Karpas-422 (cell line): ENCODE data around the gene CACNA2D3. TPM values are rescaled to one million over a fixed set of nuclear protein-coding genes. Genes with fewer than 3 reads are reported as not detected.

Source experiments
- DNase-seq: peaks from one replicate; pipeline ENCODE4 v3.0.0-alpha.2; 2015
- H2AFZ ChIP-seq: fragments of 200-600 bp; sonication (generic); 2 replicates; pipeline ENCODE4 v1.6.1; 2014; ENCODE audit warnings: antibody characterized with exemption, low read length, mixed read lengths
- H3K27ac ChIP-seq: fragments of 200-600 bp; sonication (generic); 2 replicates; pipeline ENCODE4 v1.5.1; 2014; ENCODE audit warnings: mild to moderate bottlenecking, low read length, moderate library complexity
- H3K27me3 ChIP-seq: fragments of 200-600 bp; sonication (generic); 2 replicates; pipeline ENCODE4 v1.6.1; 2014; ENCODE audit warnings: low read length, mixed read lengths
- H3K36me3 ChIP-seq: fragments of 200-600 bp; sonication (generic); 2 replicates; pipeline ENCODE4 v1.6.1; 2014; ENCODE audit warnings: low read length, mixed read lengths; ENCODE audit not compliant: insufficient read depth
- H3K4me1 ChIP-seq: fragments of 200-600 bp; sonication (generic); 2 replicates; pipeline ENCODE4 v1.6.1; 2014; ENCODE audit warnings: mild to moderate bottlenecking, low read length, mixed read lengths
- H3K4me2 ChIP-seq: fragments of 200-600 bp; sonication (generic); 2 replicates; pipeline ENCODE4 v1.6.1; 2014; ENCODE audit warnings: low read length, low read depth, mild to moderate bottlenecking; ENCODE audit not compliant: poor library complexity, severe bottlenecking
- H3K4me3 ChIP-seq: fragments of 200-600 bp; sonication (generic); 2 replicates; pipeline ENCODE4 v1.5.1; 2014; ENCODE audit warnings: mild to moderate bottlenecking, antibody characterized with exemption, low read length, mixed read lengths
- H3K79me2 ChIP-seq: fragments of 200-600 bp; sonication (generic); 2 replicates; pipeline ENCODE4 v1.6.1; 2014; ENCODE audit warnings: mild to moderate bottlenecking, low read length, mixed read lengths
- H3K9ac ChIP-seq: fragments of 200-600 bp; sonication (generic); 2 replicates; pipeline ENCODE4 v1.6.0; 2014; ENCODE audit warnings: low read length
- H3K9me2 ChIP-seq: fragments of 200-600 bp; sonication (generic), shearing (Covaris generic); replicated peaks from 2 replicates; pipeline ENCODE4 v1.6.0; 2014; ENCODE audit warnings: mild to moderate bottlenecking, low read length, moderate library complexity; ENCODE audit not compliant: insufficient read depth
- H3K9me3 ChIP-seq: fragments of 300-700, 200-600 bp; sonication (generic); 2 replicates; pipeline ENCODE4 v1.6.1; 2014; ENCODE audit warnings: low read length, mixed read lengths
- H4K20me1 ChIP-seq: fragments of 200-600 bp; sonication (generic); 2 replicates; pipeline ENCODE4 v1.6.1; 2014; ENCODE audit warnings: mild to moderate bottlenecking, antibody characterized with exemption, low read length, low read depth; ENCODE audit not compliant: insufficient read depth
- total RNA-seq: library from RNA; depleted of rRNA; stranded (reverse); fragments of >200 nt; shearing (Covaris generic); gene quantifications from 2 replicates; pipeline ENCODE4 v1.2.3, GENCODE V29; 2014; ENCODE audit warnings: low replicate concordance

The CACNA2D3 gene
- total RNA-seq, 1 experiment from 2014 or later: not detected

- Histone ChIP-seq H3K27me3 (no peaks in the 10 kb centered on the region), H3K79me2 (no peaks in the 10 kb centered on the region), H3K36me3 (no peaks in the 10 kb centered on the region), H3K9me2 (no peaks in the 10 kb centered on the region), H3K27ac (no peak overlapping the region), H3K4me3 (no peak overlapping the region), H3K9ac (no peak overlapping the region), H3K4me1 (peaks cover 25% of the 10 kb centered on the region), H3K4me2 (no peak overlapping the region), H4K20me1 (no peaks in the 10 kb centered on the region), H2AFZ (no peak overlapping the region), H3K9me3 (no peaks in the 10 kb centered on the region)
- DNase-seq: no peak
Observed at GRCh38 chr3:54859184-54859583, 736.8 kb downstream of the CACNA2D3 start.

- H2AFZ ChIP-seq: no peak overlapping the region
- H3K9ac ChIP-seq: no peak overlapping the region
- no peak overlapping the region for H3K27ac ChIP-seq
- H3K4me2 ChIP-seq: no peak overlapping the region
- no peaks in the 10 kb centered on the region for H3K9me2 ChIP-seq
- H3K27me3 ChIP-seq: no peaks in the 10 kb centered on the region
- peaks cover 25% of the 10 kb centered on the region for H3K4me1 ChIP-seq
- no peaks in the 10 kb centered on the region for H3K36me3 ChIP-seq
- no peak for DNase-seq
- no peaks in the 10 kb centered on the region for H3K9me3 ChIP-seq
- H3K79me2 ChIP-seq: no peaks in the 10 kb centered on the region
- no peak overlapping the region for H3K4me3 ChIP-seq
- H4K20me1 ChIP-seq: no peaks in the 10 kb centered on the region
Observed at GRCh38 chr3:54861248-54862067, 739.1 kb downstream of the CACNA2D3 start.

GRCh38 chr3:54862526-54862925, 740.2 kb downstream of the CACNA2D3 start:
- no peak for DNase-seq
- H3K4me2 ChIP-seq: no peak overlapping the region

GRCh38 chr3:54863366-54863765, 741.0 kb downstream of the CACNA2D3 start:
- no peak overlapping the region for H2AFZ ChIP-seq
- H3K79me2 ChIP-seq: no peaks in the 10 kb centered on the region
- no peaks in the 10 kb centered on the region for H3K9me3 ChIP-seq
- H3K4me2 ChIP-seq: no peak overlapping the region
- H3K4me3 ChIP-seq: no peak overlapping the region
- no peak for DNase-seq
- H3K9ac ChIP-seq: no peak overlapping the region
- no peaks in the 10 kb centered on the region for H3K27me3 ChIP-seq
- H3K4me1 ChIP-seq: peaks cover 21% of the 10 kb centered on the region
- no peak overlapping the region for H3K27ac ChIP-seq
- no peaks in the 10 kb centered on the region for H3K9me2 ChIP-seq
- H4K20me1 ChIP-seq: no peaks in the 10 kb centered on the region
- no peaks in the 10 kb centered on the region for H3K36me3 ChIP-seq

More at GRCh38 chr3:54862526-54862925, 740.2 kb downstream of the CACNA2D3 start:
- Histone ChIP-seq H3K27ac (no peak overlapping the region), H3K9ac (no peak overlapping the region), H3K4me3 (no peak overlapping the region), H3K36me3 (no peaks in the 10 kb centered on the region), H3K9me3 (no peaks in the 10 kb centered on the region), H3K4me1 (peaks cover 25% of the 10 kb centered on the region), H3K9me2 (no peaks in the 10 kb centered on the region), H3K27me3 (no peaks in the 10 kb centered on the region), H4K20me1 (no peaks in the 10 kb centered on the region), H2AFZ (no peak overlapping the region), H3K79me2 (no peaks in the 10 kb centered on the region)

- Histone ChIP-seq H3K4me1 (peaks cover 16% of the 10 kb centered on the region), H3K79me2 (no peaks in the 10 kb centered on the region), H4K20me1 (no peaks in the 10 kb centered on the region), H3K9me2 (no peaks in the 10 kb centered on the region), H3K4me2 (no peak overlapping the region), H3K27ac (no peak overlapping the region), H3K36me3 (no peaks in the 10 kb centered on the region), H2AFZ (no peak overlapping the region), H3K4me3 (no peak overlapping the region), H3K27me3 (no peaks in the 10 kb centered on the region), H3K9me3 (no peaks in the 10 kb centered on the region), H3K9ac (no peak overlapping the region)
- DNase-seq: no peak
Observed at GRCh38 chr3:54863786-54864185, 741.4 kb downstream of the CACNA2D3 start.

GRCh38 chr3:54865316-54865715, 743.0 kb downstream of the CACNA2D3 start:
- H3K27ac ChIP-seq: no peak overlapping the region
- H3K9ac ChIP-seq: no peak overlapping the region
- peaks cover 8% of the 10 kb centered on the region for H3K4me1 ChIP-seq
- no peaks in the 10 kb centered on the region for H3K36me3 ChIP-seq
- no peaks in the 10 kb centered on the region for H3K27me3 ChIP-seq
- H3K9me2 ChIP-seq: no peaks in the 10 kb centered on the region
- no peak overlapping the region for H3K4me3 ChIP-seq
- H3K79me2 ChIP-seq: no peaks in the 10 kb centered on the region
- no peaks in the 10 kb centered on the region for H4K20me1 ChIP-seq
- no peak overlapping the region for H2AFZ ChIP-seq
- H3K4me2 ChIP-seq: no peak overlapping the region
- no peak for DNase-seq
- no peaks in the 10 kb centered on the region for H3K9me3 ChIP-seq

- H3K9me3 ChIP-seq: no peaks in the 10 kb centered on the region
- H3K79me2 ChIP-seq: no peaks in the 10 kb centered on the region
- H2AFZ ChIP-seq: no peak overlapping the region
- no peak overlapping the region for H3K9ac ChIP-seq
- H3K36me3 ChIP-seq: no peaks in the 10 kb centered on the region
- H3K4me2 ChIP-seq: no peak overlapping the region
- H3K4me3 ChIP-seq: no peak overlapping the region
- no peak overlapping the region for H3K27ac ChIP-seq
- peaks cover 8% of the 10 kb centered on the region for H3K4me1 ChIP-seq
- H3K27me3 ChIP-seq: no peaks in the 10 kb centered on the region
- no peaks in the 10 kb centered on the region for H4K20me1 ChIP-seq
- no peak for DNase-seq
- H3K9me2 ChIP-seq: no peaks in the 10 kb centered on the region
Observed at GRCh38 chr3:54866251-54866650, 743.9 kb downstream of the CACNA2D3 start.

- Histone ChIP-seq H3K36me3 (no peaks in the 10 kb centered on the region), H3K4me1 (no peaks in the 10 kb centered on the region), H3K9me3 (no peaks in the 10 kb centered on the region), H3K9ac (no peak overlapping the region), H3K9me2 (no peaks in the 10 kb centered on the region), H3K27ac (no peak overlapping the region), H4K20me1 (no peaks in the 10 kb centered on the region), H3K4me3 (no peak overlapping the region), H3K79me2 (no peaks in the 10 kb centered on the region), H3K27me3 (no peaks in the 10 kb centered on the region), H3K4me2 (no peak overlapping the region), H2AFZ (no peak overlapping the region)
- peak; percentile 55 for DNase-seq
Observed at GRCh38 chr3:54870423-54870822, 748.1 kb downstream of the CACNA2D3 start.
